GM18507 (cell line): ENCODE data around the gene NEAT1.

ENCODE experiments used
- DNase-seq: peaks from one replicate; pipeline ENCODE4 v3.0.0; 2011; ENCODE audit warnings: low read depth; ENCODE audit not compliant: insufficient read length; ENCODE audit errors: extremely low spot score
- FAIRE-seq: peaks from 2 replicates; lab custom pipeline; 2011; peaks lifted over from hg19 to GRCh38; lab: Jason Lieb, UNC

NEAT1 gene

DNA sequence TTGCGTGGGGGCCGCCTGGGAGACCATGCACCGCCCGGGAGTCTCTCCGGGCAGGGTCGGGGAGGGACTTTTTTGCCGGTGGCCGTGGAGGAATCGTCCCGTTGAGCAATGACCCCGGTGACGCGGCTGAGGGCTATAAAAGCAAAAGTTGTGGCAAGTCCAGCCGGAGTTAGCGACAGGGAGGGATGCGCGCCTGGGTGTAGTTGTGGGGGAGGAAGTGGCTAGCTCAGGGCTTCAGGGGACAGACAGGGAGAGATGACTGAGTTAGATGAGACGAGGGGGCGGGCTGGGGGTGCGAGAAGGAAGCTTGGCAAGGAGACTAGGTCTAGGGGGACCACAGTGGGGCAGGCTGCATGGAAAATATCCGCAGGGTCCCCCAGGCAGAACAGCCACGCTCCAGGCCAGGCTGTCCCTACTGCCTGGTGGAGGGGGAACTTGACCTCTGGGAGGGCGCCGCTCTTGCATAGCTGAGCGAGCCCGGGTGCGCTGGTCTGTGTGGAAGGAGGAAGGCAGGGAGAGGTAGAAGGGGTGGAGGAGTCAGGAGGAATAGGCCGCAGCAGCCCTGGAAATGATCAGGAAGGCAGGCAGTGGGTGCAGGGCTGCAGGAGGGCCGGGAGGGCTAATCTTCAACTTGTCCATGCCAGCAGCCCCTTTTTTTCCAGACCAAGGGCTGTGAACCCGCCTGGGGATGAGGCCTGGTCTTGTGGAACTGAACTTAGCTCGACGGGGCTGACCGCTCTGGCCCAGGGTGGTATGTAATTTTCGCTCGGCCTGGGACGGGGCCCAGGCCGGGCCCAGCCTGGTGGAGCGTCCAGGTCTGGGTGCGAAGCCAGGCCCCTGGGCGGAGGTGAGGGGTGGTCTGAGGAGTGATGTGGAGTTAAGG, at the start of gene NEAT1:
Gene NEAT1, plus strand, starts transcription at position 166 of the 883 bp plus-strand sequence.
- DNase-seq (peak; percentile 58), FAIRE-seq (peak; percentile 57)

DNA sequence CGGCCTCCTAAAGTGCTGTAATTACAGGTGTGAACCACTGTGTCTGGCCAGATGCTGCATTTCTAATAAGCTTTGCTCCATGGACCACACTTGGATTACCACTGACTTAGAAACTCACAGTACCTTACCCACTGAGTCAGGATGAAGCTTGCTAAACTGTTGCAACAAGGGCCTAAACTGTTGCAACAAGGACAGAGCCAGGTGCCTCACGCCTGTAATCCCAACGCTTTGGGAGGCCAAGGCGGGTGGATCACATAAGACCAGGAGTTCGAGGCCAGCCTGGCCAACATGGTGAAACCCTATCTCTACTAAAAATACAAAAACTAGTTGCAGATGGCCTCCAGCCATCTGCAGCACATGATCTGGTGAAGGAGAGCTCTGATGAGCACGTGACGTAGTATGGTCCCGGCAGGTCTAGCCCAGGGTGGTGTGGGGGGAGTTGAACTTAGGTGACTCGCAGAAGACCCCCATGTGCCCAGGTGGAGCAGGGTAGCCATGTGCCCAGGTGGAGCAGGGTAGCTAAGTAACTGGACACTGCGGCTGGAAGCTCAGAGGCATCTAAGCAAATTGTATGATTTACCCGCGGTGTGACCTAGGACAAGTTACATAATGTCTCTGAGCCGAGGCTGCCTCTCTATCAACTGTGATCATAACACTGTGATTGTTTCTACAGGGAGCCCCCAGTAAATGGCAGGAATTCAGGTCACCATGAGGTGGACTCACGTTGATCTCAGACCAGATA, 48.6 kb upstream of the NEAT1 start:
- DNase-seq: no peak
- FAIRE-seq: no peak

DNA sequence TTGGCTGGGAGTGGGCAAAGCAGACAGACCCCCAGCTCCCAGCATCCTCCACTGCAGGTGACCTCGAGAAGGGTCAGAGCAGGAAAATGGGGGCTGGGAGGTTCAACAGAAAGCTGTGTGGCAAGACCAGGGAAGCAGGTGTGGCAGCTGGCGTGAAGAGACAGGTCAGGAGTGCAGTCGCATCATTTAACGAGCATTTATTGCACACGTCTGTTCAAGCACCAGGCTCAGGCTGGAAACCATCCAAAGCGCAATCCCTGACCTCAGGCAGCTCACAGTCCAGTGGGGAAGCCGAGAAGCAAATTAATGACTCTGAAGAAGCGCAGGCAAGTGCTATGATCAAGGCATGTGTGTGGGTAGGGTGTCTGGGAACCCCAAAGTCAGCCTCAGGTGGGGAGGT, 47.6 kb upstream of the NEAT1 start:
- no peak for FAIRE-seq

GRCh38 chr11:65376138-65376713, 46.4 kb upstream of the NEAT1 start:
- DNase-seq (no peak), FAIRE-seq (no peak)

More for the DNA sequence above, 47.6 kb upstream of the NEAT1 start:
- no peak for DNase-seq

GRCh38 chr11:65377036-65377435, 45.6 kb upstream of the NEAT1 start:
- DNase-seq: no peak
- FAIRE-seq: no peak

GRCh38 chr11:65377777-65378176, 44.8 kb upstream of the NEAT1 start:
- FAIRE-seq: no peak
- no peak for DNase-seq

DNA sequence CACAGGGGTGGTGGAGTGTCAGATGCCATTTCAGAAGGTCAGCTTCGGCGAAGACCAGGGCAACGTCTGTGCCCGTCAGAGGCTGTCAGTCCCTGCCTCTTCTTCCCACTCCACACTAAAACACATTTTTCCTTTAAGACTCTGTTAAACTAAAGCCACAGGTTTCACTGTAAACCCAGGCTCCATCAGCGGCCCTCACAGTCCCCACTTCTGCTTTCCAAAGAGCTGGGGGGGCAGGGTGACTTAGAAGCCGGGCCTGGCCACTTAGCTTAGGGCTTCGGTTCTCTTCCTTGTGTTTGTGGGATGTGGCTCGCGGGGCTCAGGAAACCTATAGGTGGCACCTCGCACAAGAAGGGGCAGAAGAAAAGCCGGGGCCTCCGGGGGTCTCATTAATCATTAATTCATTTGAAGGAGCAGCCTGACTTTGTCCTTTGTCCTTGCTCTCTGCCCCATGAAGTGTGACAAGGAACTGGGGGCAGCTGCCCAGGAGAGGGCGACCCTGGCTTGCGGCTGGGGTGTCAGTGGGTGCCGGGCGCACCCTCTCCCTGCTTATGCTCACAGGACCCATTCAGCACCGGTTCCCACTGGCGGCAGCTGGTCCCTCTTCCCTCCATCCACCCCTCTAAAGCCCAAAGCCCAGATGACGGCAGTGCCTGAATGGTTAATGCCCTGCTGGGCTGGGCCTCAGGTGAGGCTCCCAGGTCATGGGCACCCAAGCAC, 44.2 kb upstream of the NEAT1 start:
- peak; percentile 74 for FAIRE-seq
- DNase-seq: no peak

DNA sequence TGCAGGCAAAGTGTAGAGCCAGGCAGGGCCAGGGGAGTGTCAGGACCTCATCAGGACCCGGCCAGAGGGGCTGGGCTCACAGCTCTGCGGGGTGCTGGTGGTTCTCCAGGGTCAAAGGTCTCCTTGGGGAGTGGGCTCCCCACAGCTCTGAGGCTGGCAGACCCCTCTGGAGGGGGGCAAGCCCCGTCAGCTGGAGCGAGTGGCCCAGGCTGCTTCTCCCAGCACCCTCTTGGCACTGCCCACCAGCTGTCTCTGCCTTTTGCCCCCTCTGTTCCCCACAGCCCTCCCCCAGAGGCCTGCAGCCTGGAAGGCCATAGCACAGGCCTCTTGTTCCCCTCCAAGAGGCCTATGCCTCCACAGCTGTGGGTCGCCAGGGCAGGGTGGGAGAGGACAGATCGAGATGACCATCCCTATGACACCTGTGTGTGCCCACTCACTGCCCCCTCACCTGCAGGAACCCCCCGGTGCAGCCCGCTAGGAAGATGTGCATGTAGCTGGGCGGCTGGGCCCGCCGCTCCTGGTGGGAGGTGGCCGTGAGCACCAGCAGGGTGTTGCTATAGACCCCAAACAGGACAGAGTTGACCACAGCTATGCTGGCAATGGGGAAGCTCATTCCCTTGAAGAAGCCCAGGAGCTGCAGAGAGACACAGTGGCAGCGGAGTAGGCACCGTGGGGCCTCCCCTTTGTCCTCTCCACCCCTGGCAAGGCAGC, 43.5 kb upstream of the NEAT1 start:
- DNase-seq: no peak

DNA sequence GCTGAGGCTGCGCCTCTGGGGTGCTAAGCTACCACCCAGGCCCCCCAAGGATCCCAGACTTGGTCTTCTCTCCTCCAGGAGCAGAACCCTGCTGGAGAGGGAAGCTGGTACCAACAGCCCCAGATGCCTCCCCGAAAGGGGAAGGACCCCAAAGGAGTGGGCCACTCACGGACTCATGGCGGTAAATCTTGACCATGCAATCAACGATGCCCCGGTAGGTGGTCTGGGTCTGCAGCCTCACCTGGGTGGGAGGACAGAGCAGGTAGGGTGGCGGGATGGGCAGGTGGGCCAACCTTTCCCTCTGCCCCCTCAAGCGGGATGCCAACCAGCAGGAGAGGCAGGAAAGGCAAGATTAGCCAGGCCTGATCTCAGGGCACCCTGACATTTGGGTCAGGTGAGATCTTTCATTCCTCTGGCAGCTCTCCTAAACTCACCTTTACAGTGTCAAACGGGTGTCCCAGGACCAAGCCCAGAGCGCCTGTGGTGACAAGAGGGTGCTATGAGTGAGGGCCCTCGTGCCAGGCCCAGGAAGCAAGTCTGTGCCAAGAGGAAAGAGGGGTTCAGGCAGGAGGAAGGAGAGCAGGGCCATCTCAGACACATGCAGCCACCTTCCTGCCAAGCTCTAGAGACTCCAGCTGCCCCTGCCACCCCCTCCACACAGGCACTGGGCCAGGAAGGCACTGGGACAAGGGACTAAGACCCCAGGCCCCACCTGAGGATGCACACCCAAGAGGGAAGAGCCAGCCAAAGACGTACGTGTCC, 42.7 kb upstream of the NEAT1 start:
- FAIRE-seq (no peak), DNase-seq (no peak)

More for the DNA sequence above, 43.5 kb upstream of the NEAT1 start:
- no peak for FAIRE-seq

GRCh38 chr11:65380460-65381119, 42.0 kb upstream of the NEAT1 start:
- no peak for FAIRE-seq
- DNase-seq: no peak

- FAIRE-seq: no peak
- no peak for DNase-seq
Measured at GRCh38 chr11:65381716-65382032, 40.9 kb upstream of the NEAT1 start.

DNA sequence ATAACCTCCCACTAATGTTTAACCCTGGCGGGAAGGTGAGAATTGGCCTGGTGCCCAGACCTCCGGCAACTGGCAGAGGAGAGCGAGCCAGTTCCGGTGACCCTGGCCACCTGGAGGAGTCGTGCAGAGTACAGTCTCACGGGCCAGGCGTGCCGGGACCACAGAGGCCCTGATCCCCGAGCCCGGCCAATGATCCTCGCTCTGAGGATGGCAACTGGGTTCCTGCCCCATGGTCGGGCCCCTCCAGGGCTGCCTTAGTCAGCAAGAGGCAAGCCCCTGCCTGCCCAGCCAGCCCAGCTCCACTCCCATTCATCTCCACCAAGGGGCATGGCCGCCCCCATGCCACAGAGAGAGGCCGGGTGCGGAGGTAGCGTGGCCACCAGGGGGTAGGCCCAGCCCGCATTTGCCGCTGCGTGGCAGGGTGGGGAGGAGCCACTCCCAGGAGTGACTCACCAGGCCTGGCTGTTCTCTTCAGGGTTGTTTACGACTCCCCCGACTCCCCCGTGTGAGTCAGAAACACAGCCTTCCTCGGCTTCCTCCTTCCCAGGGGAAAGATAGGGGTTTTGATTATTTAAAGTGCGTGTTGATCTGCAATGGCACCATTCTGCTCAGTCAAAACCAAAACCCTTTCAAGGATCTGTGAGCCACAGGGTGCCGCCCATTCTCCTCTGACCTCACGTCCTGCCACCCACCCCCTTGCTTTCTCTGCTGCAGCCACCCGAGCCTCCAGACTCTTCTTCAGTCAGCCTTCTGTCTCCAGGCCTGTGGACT, 40.4 kb upstream of the NEAT1 start, which contains the start of gene SLC25A45:
Gene SLC25A45, minus strand, starts transcription at position 614 of the 771 bp plus-strand sequence. CDS start 695 bp downstream, outside the sequence.
- peak; percentile 94 for FAIRE-seq
- DNase-seq: peak; percentile 47

DNA sequence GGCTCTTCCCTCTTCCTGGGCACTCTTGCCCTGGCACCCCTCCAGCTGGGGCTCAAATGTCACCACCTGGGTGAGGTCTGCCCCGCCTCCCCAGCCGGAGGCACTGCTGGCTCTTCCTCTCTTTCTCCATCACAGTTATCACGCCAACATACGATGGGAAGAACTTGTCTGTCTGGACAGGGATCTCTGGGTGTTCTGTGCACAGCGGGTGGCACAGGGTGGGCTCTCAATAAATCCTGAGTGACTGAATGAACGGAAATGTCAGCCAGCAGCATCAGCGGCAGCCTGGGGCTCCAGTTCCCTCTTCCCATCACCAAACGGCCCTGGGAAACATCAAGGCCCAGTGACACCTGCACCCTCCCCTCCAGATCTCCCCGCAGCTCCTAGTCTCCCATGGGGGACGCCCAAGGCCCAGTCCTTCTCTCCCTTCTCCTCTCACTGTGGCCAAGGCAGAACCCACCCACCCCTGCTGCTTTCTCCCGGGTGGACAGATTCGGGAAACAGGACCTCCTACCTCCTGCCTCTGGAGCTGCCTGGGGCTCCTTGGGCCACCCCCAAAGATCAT, 39.7 kb upstream of the NEAT1 start:
- DNase-seq: no peak
- no peak for FAIRE-seq

GRCh38 chr11:65383778-65384177, 38.8 kb upstream of the NEAT1 start:
- FAIRE-seq: no peak
- DNase-seq: no peak

DNA sequence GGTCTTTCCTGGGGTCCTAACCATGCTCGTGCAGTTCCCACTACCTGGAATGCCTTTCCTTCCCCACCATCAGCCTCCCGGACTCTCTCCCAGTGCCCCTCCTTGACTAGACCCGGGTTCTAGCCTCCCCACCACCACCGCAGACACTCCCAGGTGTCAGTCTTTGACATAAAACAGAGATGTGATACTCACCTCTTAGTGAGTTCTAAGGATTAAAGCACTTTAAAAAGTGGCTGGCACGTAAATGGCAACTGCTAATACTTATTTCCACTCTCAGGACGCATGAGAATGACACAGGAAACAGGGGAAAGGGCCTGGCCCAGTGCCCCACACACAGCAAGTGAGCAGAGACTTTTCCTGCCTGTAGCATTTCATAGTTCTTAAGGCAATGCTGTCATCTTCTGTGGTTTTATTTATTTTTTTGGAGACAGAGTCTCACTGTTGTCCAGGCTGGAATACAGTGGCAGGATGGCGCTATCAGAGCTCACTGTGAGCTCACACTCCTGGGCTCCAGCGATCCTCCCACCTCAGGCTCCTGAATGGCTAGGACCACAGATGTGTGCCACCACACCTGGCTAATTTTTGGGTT, 38.2 kb upstream of the NEAT1 start:
- FAIRE-seq: no peak
- DNase-seq: no peak

GRCh38 chr11:65386307-65387140, 36.1 kb upstream of the NEAT1 start, which contains the start of gene FRMD8:
Gene FRMD8 (plus strand): TSS chr11:65386637. CDS start chr11:65387037, 400 bp downstream.
- FAIRE-seq: peak; percentile 62
- DNase-seq: peak; percentile 80
